HuH-7.5 (cell line): Measurements from ENCODE around the gene PRKG1.
"Not testable (repeated sequence)": the region's sequence is repeated elsewhere in the genome, so short reads cannot be mapped to it uniquely, and the experiment has no call there.

ENCODE experiments used
- DNase-seq: peaks from one replicate; pipeline ENCODE4 v3.0.0; 2011; ENCODE audit warnings: low spot score

PRKG1 gene

DNA sequence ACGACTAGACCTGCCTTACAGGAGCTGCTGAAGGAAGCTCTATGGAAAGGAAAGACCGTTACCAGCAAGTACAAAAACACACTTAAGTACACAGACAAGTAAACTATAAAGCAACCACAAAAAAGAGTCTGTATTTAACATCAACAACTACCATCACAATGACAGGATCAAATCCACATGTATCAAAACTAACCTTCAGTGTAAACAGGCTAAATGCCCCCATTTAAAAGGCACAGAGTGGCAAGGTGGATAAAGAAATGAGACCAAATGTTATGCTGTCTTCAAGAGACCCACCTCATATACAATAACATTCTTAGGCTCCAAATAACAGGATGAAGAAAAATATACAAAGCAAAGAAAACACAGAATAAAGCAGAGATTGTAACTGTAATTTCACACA, 932.8 kb downstream of the PRKG1 start:
- no peak for DNase-seq

DNA sequence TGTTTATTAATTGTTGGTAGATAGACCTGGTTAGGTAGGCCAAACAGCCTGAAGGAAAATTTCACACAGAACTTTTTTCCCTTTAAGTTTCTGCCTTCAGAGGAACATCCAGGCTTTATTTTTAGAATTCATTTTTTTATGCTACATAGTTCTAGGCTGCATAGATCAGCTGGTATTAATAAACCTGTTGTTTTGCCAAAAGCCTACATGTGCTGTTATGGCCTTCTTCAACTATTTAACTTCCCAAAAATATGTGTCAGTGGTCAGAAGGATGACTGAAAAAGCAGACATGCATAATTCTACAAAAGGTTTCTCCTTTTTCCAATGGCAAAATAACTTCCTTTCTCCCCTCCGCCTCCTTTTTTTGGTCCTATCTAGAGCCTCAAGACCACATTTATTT, 936.8 kb downstream of the PRKG1 start:
- no peak for DNase-seq

GRCh38 chr10:52019077-52019555, 944.8 kb downstream of the PRKG1 start:
- no peak for DNase-seq

- DNase-seq: no peak
Measured at GRCh38 chr10:52019656-52020055, 945.4 kb downstream of the PRKG1 start.

- DNase-seq: no peak
Measured at GRCh38 chr10:52020173-52020572, 945.9 kb downstream of the PRKG1 start.

GRCh38 chr10:52020702-52021101, 946.4 kb downstream of the PRKG1 start:
- DNase-seq: no peak

DNA sequence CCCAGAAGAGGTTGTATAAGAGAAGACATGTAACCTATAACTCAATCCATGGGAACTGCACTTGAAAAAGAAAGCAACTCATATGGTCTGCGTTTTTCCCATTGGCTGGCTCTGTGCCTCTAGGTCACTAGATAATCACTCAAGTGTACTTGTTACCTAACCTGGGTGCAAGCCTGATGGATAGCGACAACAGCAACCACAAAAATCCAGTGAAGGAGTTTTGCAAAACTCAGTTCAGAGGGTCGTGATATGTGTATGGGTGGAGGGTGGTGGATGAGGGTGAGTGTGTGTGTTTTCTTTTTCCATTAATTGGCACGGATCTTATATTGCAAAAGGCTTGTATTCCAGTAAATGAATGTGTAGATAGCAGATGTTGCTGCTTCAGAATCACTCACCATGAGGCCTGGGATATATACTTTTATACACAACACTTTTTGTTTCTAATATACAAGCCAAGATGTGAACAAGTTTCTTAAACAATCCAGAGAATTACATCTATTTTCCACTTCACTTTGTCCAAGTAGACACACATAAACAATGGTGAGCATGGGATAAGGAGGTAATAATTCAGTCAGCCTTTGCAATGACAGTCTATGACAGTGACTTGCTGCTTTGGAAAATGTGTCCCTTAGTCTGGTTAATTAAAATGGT, 952.9 kb downstream of the PRKG1 start:
- DNase-seq: no peak

GRCh38 chr10:52028523-52028858, 954.2 kb downstream of the PRKG1 start:
- no peak for DNase-seq

DNA sequence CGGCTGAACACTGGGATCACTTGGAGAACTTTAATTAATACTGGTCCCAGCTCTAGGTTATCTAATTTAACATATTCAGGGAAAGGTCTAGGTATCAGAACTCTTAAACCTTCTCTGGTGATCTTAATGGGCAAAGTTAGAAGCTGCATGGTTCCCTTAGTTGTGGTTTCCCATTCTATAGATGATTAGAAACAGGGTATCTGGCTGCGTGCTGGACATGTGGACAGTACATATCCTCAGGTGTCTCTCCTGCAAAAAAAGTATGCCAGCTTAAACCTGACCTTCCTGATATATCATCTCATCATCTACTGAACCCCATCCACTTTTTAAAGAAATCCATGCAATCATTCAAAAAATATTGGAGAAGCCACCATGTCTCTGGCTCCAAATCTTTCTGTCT, 955.3 kb downstream of the PRKG1 start:
- no peak for DNase-seq

DNA sequence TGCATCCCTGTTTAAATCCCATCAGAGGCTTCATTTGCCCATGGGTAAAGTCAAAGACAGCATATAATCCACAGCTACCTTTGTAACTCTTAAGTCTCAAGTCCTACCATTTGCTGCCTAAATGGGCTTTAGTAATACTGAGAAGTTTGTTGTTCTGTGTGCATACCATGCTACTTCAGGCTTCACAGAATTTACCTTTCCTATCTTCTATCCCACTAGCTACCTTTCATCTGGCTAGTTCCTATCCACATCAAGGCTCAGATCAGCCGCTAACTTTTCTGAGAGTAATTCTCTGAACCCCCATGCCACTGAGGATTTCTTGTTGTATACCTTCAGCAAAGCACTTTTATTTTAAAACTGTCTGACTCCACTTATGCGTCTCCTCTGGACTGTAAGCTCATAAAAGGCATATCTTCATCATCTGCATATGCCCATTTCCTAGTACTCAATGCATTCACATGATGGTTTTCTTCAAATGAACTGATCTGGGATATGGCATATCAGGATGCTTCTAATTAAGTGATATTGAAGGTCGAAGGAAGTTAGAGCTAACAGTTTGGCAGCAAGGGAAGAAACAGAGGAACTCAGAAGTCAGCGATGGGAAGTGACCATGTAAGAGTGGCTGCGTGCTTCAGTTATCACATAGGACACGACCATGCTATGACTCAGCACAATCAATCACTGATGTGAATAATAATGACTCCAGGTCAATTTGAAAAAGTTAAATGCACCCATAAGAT, 955.9 kb downstream of the PRKG1 start:
- no peak for DNase-seq

GRCh38 chr10:52030975-52031374, 956.7 kb downstream of the PRKG1 start:
- no peak for DNase-seq

DNA sequence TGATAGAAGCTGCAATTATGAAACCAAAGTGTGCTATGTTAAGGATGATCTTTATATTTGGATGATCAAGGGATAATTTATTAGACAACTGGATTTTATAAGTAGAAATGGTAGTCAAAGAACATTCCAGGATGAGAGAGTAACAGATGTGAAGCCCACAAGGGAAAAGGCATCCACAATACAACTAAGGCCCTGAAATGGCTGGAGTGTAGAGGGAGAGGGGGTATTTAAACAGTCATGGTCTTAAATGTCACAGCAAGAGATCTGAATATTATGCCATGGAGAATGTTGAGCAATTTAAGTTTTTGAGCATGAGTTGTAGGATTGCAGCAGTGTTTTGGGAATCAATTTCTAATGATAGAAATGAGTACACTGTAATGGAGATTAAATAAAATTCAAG, 957.5 kb downstream of the PRKG1 start:
- DNase-seq: no peak

- no peak for DNase-seq
Measured at GRCh38 chr10:52032681-52033629, 958.7 kb downstream of the PRKG1 start.

GRCh38 chr10:52039002-52039793, 964.9 kb downstream of the PRKG1 start:
- DNase-seq: not testable (repeated sequence)

DNA sequence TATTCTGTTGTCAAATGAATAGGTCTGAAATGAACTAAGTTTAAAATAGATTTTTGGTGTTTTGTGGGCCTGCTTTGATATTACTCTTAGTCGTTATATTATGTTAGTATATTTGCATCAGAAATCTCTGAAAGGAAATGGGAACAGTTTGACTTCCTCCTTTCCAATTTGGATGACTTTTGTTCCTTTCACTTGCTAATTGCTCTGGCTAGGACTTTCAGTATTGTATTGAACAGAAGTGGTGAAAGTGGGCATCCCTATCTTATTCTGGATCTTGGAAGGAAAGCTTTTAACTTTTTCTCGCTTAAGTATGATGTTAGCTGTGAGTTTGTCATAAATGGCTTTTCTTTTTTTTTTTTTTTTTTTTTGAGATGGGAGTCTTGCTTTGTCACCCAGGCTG, 966.2 kb downstream of the PRKG1 start:
- DNase-seq: no peak

DNA sequence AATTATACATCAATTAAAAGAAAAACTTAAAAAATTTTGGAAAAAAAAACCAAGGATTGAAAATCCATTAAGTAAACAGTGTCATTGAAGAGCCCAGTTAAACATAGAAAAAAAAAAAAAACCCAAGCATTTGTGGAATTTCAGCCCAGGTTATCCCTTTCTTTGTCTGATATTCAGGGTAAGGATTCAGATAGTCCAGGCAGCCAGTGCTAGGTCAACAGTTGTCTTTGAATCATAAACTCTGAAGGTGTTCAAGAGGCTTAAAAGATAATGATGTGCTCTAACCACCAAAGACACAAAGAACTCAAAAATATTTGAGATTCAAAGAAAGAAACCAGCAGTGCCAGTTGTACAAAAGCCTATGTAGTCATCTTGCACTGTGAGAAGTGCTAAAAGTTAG, 969.5 kb downstream of the PRKG1 start:
- DNase-seq: no peak

DNA sequence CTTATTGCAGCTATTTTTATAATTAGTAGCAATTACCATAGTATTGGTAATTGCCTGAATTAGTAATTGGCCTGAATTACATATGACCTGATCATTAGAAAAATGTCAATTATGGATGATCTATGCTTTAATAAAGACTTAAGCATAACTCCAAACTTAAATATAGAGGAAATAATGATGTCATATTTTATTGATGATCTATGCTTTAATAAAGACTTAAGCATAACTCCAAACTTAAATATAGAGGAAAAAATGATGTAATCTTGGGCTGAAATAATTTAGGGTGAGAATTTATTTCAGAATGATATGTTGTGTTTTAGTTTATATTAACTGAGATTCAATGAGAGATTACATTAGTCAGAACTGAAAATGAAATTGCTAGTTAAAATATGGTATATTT, 973.8 kb downstream of the PRKG1 start:
- DNase-seq: no peak

DNA sequence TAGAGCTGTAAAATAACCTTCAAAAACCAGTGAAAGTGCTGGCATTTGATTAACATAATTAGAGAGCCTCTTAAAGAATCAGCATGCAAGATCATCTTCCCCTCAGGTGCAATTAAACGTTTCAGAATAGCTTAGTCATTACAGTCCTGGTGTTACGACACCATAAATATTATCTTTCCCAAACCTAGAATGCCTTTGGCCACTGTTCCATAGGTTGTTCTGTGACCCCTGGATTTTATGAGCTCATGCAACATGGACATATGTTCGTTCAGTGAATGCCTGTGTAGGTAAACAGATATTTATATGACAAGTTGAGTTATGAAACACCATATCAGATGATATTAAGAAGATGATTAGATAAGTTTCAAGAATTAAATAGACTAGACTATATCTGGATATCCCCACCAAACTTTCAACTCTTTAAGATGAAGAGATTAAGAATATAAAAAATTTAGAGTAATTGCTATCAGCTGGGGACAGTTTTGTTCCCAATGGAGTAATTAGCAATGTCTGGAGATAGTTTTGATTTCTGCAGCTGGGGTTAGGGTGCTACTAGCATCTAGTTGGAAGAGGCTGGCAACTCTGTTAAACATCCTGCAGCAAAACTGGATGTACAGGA, 976.3 kb downstream of the PRKG1 start:
- DNase-seq: no peak

DNA sequence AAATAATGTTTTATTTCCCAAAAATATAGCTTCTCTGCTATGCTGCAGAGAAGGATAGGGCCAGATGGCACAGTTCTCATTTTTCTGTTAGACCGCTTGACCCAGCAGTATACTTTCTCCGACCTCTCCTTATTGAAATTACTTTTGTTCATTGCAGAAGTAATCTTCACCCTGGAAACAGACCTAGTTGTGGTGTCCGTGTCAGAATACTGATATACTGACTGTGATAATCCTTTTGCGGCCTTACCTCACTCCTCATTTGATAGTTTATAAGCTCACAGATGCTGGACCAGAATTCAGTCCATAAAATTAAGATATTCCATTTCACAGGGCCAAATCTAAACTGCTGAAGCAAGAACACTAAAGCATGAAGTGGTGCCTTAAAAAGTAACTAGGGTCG, 979.2 kb downstream of the PRKG1 start:
- DNase-seq: no peak

DNA sequence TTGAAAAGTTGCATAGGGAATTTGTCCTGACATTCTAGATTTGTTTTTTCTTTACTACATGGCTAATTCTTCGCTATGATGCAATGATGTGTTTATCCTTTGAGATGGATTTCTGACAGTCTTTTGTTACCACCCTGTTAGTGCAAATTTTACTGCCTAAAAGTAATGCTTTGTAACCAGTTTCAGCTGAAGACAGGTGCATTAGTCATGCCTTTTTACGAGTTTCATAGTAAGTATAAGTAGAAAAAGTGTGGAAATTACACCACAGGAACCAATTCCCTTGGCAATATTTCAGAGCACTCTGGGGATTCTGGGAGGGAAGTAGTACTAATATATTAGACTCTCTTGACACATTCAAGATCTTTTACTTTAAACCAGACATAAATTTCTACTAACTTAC, 982.0 kb downstream of the PRKG1 start:
- DNase-seq: no peak

DNA sequence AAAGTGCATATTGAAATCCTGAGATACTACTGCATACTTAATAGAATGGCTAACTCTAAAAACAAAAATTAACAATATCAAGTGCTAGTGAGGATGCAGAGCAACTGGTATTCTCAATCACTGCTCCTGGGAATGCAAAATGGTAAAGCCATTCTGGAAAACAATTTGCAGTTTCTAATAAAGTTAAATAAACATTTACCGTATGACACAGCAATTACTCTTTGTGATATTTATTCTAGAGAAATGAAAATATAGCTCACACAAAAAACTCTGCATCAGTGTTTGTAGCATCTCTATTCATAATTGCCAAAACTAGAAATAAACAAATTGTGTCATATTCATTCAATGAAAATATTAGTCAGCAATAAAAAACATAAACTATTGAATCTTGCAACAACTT, 984.8 kb downstream of the PRKG1 start:
- DNase-seq: no peak

DNA sequence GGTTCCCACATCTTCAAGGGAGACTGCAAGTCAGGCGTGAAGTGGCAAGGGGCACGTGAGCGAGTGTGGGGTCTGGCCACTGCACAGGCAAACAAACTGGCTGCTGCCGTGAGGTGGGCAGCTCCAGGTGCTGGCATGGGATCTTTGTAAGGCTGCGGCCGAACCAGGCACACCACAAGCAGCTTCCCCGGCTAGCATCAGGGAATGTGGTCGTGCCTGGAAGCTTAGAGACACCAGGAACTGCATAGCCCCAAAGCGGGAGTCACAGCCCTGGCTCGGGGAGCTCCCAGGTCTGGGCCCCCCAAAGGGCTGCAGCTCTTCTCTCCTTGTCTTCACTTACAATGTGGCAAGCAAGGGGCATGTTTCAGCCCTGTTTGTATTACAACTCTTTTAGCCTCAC, 988.9 kb downstream of the PRKG1 start:
- DNase-seq: no peak
